Right kidney (tissue), 9 donors: ENCODE results near the gene LRP3.
"Not testable (repeated sequence)": the region's sequence is repeated elsewhere in the genome, so short reads cannot be mapped to it uniquely, and the experiment has no call there.

ENCODE experiments used
- DNase-seq: peaks from one replicate; pipeline ENCODE4 v3.0.0-alpha.2; 2016
- long read RNA-seq, 8 donors: transcript quantifications; one replicate each; lab custom pipeline, GENCODE V29; 2026

The LRP3 gene
- long read RNA-seq, donor 1, transcript LRP3-201 (7 exons, 3,807 nt): major isoform, 19 of 26 reads
- long read RNA-seq, donor 1, transcript LRP3-203 (3 exons, 3,278 nt): minor isoform, 7 of 26 reads
- long read RNA-seq, donor 1, partial matches to known transcripts: 0 of 26 reads
- long read RNA-seq, donor 1, other reads (novel, unspliced or antisense): 0 of 26 reads
- long read RNA-seq, donor 2, transcript LRP3-201 (7 exons, 3,807 nt): major isoform, 8 of 16 reads
- long read RNA-seq, donor 2, transcript LRP3-203 (3 exons, 3,278 nt): major isoform, 8 of 16 reads
- long read RNA-seq, donor 2, partial matches to known transcripts: 0 of 16 reads
- long read RNA-seq, donor 2, other reads (novel, unspliced or antisense): 0 of 16 reads
- long read RNA-seq, donor 3, transcript LRP3-201 (7 exons, 3,807 nt): major isoform, 11 of 13 reads
- long read RNA-seq, donor 3, partial matches to known transcripts: 0 of 13 reads
- long read RNA-seq, donor 3, other reads (novel, unspliced or antisense): 0 of 13 reads
- long read RNA-seq, donor 4, transcript LRP3-203 (3 exons, 3,278 nt): minor isoform, 6 of 15 reads
- long read RNA-seq, donor 4, transcript LRP3-201 (7 exons, 3,807 nt): major isoform, 9 of 15 reads
- long read RNA-seq, donor 4, partial matches to known transcripts: 0 of 15 reads
- long read RNA-seq, donor 4, other reads (novel, unspliced or antisense): 0 of 15 reads
- long read RNA-seq, donor 5, transcript LRP3-201 (7 exons, 3,807 nt): major isoform, 11 of 23 reads
- long read RNA-seq, donor 5, partial matches to known transcripts: 0 of 23 reads
- long read RNA-seq, donor 5, other reads (novel, unspliced or antisense): 8 of 23 reads
- long read RNA-seq, donor 6, transcript LRP3-203 (3 exons, 3,278 nt): minor isoform, 6 of 20 reads
- long read RNA-seq, donor 6, transcript LRP3-201 (7 exons, 3,807 nt): major isoform, 14 of 20 reads
- long read RNA-seq, donor 6, partial matches to known transcripts: 0 of 20 reads
- long read RNA-seq, donor 6, other reads (novel, unspliced or antisense): 0 of 20 reads
- long read RNA-seq, donor 7: 0 reads
- long read RNA-seq, donor 8, transcript LRP3-201 (7 exons, 3,807 nt): major isoform, 13 of 14 reads
- long read RNA-seq, donor 8, partial matches to known transcripts: 0 of 14 reads
- long read RNA-seq, donor 8, other reads (novel, unspliced or antisense): 0 of 14 reads

GRCh38 chr19:33193865-33194362 lies at the start of gene LRP3:
TSS of gene LRP3 (plus strand) at chr19:33194330. CDS start at chr19:33194786, 456 bp downstream.
- DNase-seq: peak; percentile 32

- DNase-seq: no peak
Measured at GRCh38 chr19:33146209-33146608, 47.9 kb upstream of the LRP3 start.

GRCh38 chr19:33147538-33147937 lies 46.6 kb upstream of the LRP3 start:
- DNase-seq: no peak

- DNase-seq: no peak
Measured at GRCh38 chr19:33150852-33151518, 43.1 kb upstream of the LRP3 start.

- DNase-seq: no peak
Measured at GRCh38 chr19:33152176-33152575, 42.0 kb upstream of the LRP3 start.

GRCh38 chr19:33152625-33153024 lies 41.5 kb upstream of the LRP3 start:
- not testable (repeated sequence) for DNase-seq

- not testable (repeated sequence) for DNase-seq
Measured at GRCh38 chr19:33154313-33154712, 39.8 kb upstream of the LRP3 start.

- no peak for DNase-seq
Measured at GRCh38 chr19:33156334-33156733, 37.8 kb upstream of the LRP3 start.

- DNase-seq: no peak
Measured at GRCh38 chr19:33157906-33158305, 36.2 kb upstream of the LRP3 start.

GRCh38 chr19:33158365-33158764 lies 35.8 kb upstream of the LRP3 start:
- DNase-seq: no peak

- no peak for DNase-seq
Measured at GRCh38 chr19:33159149-33159548, 35.0 kb upstream of the LRP3 start.

GRCh38 chr19:33159893-33160292 lies 34.2 kb upstream of the LRP3 start:
- DNase-seq: no peak

GRCh38 chr19:33161201-33161600 lies 32.9 kb upstream of the LRP3 start:
- no peak for DNase-seq

GRCh38 chr19:33163481-33163880 lies 30.6 kb upstream of the LRP3 start:
- no peak for DNase-seq

GRCh38 chr19:33166037-33166436 lies 28.1 kb upstream of the LRP3 start:
- DNase-seq: not testable (repeated sequence)

- DNase-seq: no peak
Measured at GRCh38 chr19:33167438-33167837, 26.7 kb upstream of the LRP3 start.

- no peak for DNase-seq
Measured at GRCh38 chr19:33168528-33168927, 25.6 kb upstream of the LRP3 start.

- DNase-seq: no peak
Measured at GRCh38 chr19:33171222-33171795, 22.8 kb upstream of the LRP3 start.

- no peak for DNase-seq
Measured at GRCh38 chr19:33171916-33172359, 22.2 kb upstream of the LRP3 start.

GRCh38 chr19:33174186-33174585 lies 19.9 kb upstream of the LRP3 start:
- DNase-seq: no peak

GRCh38 chr19:33175156-33175782 lies 18.9 kb upstream of the LRP3 start:
- DNase-seq: no peak
